Hepatocyte (in vitro differentiated cells): ENCODE data around the gene CCNF.

Experiments used
- EZH2 ChIP-seq: fragments of 200-600 bp; sonication (generic); IDR thresholded peaks from 2 replicates; pipeline ENCODE4 v1.6.1; 2016; ENCODE audit warnings: antibody characterized with exemption, mild to moderate bottlenecking, borderline replicate concordance
- EZH2phosphoT487 ChIP-seq: fragments of 200-600 bp; sonication (generic); IDR thresholded peaks from one replicate; pipeline ENCODE4 v1.6.1; 2018; ENCODE audit warnings: antibody characterized with exemption, mild to moderate bottlenecking, low read depth, moderate library complexity; ENCODE audit not compliant: unreplicated experiment, severe bottlenecking
- TF ChIP-seq, protein P1 (sequence below): fragments of 200-600 bp; sonication (generic); IDR thresholded peaks from 2 replicates; pipeline ENCODE4 v1.5.1; 2016; ENCODE audit warnings: antibody characterized with exemption, mild to moderate bottlenecking; ENCODE audit not compliant: poor library complexity

GRCh38 chr16:2426941-2427361 lies 2.3 kb upstream of the CCNF start:
- TF ChIP-seq EZH2 (no peak), EZH2phosphoT487 (no peak)
- TF ChIP-seq, protein P1, sequence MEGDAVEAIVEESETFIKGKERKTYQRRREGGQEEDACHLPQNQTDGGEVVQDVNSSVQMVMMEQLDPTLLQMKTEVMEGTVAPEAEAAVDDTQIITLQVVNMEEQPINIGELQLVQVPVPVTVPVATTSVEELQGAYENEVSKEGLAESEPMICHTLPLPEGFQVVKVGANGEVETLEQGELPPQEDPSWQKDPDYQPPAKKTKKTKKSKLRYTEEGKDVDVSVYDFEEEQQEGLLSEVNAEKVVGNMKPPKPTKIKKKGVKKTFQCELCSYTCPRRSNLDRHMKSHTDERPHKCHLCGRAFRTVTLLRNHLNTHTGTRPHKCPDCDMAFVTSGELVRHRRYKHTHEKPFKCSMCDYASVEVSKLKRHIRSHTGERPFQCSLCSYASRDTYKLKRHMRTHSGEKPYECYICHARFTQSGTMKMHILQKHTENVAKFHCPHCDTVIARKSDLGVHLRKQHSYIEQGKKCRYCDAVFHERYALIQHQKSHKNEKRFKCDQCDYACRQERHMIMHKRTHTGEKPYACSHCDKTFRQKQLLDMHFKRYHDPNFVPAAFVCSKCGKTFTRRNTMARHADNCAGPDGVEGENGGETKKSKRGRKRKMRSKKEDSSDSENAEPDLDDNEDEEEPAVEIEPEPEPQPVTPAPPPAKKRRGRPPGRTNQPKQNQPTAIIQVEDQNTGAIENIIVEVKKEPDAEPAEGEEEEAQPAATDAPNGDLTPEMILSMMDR = no peak
